Caki2 (cell line): Measurements from ENCODE around the gene PRSS22. TPM values are rescaled to one million over a fixed set of nuclear protein-coding genes. Genes with fewer than 3 reads are reported as not detected.

Experiments used
- DNase-seq: peaks from one replicate; pipeline ENCODE4 v3.0.0-alpha.2; 2015; ENCODE audit warnings: low read depth
- in situ Hi-C: cut with HindIII; loops from 2 replicates; pipeline ENCODE4 v1.10.0; 2016; ENCODE audit warnings: low sequenced_read_pairs, low pct_unique_long_range_greater_than_20kb, mixed read lengths
- total RNA-seq: library from RNA; depleted of rRNA; stranded (reverse); fragments of >200 nt; shearing (Covaris generic); gene quantifications from 2 replicates; pipeline ENCODE4 v1.2.3, GENCODE V29; 2014; ENCODE audit warnings: low replicate concordance; rRNA removed

PRSS22 gene
- total RNA-seq, 1 experiment from 2014 or later: not detected

DNA sequence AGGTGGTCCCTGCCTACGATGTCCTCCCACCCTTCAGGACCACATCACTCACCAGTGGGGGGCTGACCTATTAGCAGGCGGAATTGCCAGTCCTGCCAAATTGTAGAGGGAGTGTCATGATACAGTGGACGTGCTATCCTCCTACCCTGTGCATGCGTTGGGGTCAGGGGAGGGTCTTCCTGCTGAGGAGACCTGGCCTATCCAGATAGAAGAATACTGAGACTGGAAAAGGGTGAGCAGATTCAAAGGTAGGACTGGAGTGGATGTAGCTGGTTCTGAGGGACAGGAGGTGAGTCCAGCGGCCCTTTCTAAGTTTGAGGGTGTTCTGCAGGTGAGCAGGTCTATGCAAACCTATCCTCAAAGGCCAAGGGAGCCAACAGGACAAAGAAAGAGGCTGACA is 51.7 kb downstream of the PRSS22 start:
- in situ Hi-C loops: no loop called here

DNA sequence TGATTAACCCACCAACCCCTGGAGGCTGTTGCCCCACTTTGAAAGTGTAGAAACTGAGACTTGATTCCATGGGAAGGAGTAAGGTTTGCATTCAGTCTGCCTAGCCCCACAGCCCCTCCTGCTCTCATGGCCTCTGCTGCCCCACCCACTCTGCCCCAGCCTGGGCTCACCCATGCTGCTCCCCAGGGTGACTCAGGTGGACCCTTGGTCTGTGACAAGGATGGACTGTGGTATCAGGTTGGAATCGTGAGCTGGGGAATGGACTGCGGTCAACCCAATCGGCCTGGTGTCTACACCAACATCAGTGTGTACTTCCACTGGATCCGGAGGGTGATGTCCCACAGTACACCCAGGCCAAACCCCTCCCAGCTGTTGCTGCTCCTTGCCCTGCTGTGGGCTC is 53.2 kb downstream of the PRSS22 start:
- DNase-seq: no peak
- in situ Hi-C loops: no loop called here

More for the DNA sequence above, 51.7 kb downstream of the PRSS22 start:
- no peak for DNase-seq

DNA sequence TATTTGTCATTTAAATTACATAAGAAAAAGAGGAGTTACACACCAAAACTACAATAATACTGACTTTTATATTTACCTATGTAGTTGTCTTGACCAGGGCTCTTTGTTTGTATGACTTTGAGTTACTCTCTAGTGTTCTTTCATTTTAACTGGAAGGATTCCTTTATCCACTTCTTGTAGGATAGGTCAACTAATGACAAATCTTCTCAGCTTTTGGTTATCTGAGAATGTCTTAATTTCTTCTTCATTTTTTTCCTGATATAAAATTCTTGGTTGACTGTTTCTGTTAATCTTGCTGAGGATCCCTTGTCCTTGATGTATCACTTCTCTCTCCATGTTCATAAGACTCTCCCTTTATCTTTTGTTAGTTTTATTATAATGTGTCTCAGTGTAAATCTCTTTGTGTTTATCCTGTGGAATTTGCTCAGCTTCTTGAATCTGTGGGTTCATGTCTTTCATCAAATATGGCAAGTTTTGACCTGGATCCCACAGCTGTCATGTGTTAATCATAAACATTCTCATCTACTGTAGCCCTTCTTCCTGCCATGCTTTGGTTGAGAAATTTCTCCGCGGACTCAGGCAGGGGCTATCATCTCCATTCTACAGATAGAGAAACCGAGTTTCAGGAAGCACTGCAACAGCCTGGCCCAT is 54.3 kb downstream of the PRSS22 start:
- DNase-seq: no peak
- in situ Hi-C loops: no loop called here

Other genes starting within 250 kb of the PRSS22 start
- 67.5 and 85.6 TPM in 2 replicates for gene KCTD5, start 175.6 kb downstream of the PRSS22 start, total RNA-seq
- 1.1 TPM in 1 of 2 replicates, not detected in the other for gene PRSS27, start 137.9 kb downstream of the PRSS22 start, total RNA-seq
- 15.3 and 31.2 TPM in 2 replicates for gene SRRM2, start 105.5 kb downstream of the PRSS22 start, total RNA-seq
- gene ELOB, start 80.9 kb downstream of the PRSS22 start, total RNA-seq: 473 and 526 TPM in 2 replicates
- gene PRSS33, start 70.6 kb downstream of the PRSS22 start, total RNA-seq: not detected in 2 replicates
- not detected in 2 replicates for gene PRSS41, start 59.7 kb downstream of the PRSS22 start, total RNA-seq
- gene PRSS21, start 40.9 kb downstream of the PRSS22 start, total RNA-seq: not detected in 2 replicates
- 0.93 TPM in 1 of 2 replicates, not detected in the other for gene ZG16B, start 27.9 kb downstream of the PRSS22 start, total RNA-seq
- gene FLYWCH2, start 25.0 kb upstream of the PRSS22 start, total RNA-seq: 121 and 161 TPM in 2 replicates
- 133 and 149 TPM in 2 replicates for gene FLYWCH1, start 53.8 kb upstream of the PRSS22 start, total RNA-seq
- 18.2 and 32.8 TPM in 2 replicates for gene KREMEN2, start 106.1 kb upstream of the PRSS22 start, total RNA-seq
- gene PAQR4, start 111.2 kb upstream of the PRSS22 start, total RNA-seq: 60.8 and 77.4 TPM in 2 replicates
- gene PKMYT1, start 122.3 kb upstream of the PRSS22 start, total RNA-seq: 25.5 and 39.1 TPM in 2 replicates
- 0.07 TPM in 1 of 2 replicates, not detected in the other for gene CLDN9, start 154.8 kb upstream of the PRSS22 start, total RNA-seq
- gene CLDN6, start 160.0 kb upstream of the PRSS22 start, total RNA-seq: not detected in 2 replicates
- 975 and 1,222 TPM in 2 replicates for gene TNFRSF12A, start 162.2 kb upstream of the PRSS22 start, total RNA-seq
- gene HCFC1R1, start 165.8 kb upstream of the PRSS22 start, total RNA-seq: 461 and 685 TPM in 2 replicates
- gene THOC6, start 165.9 kb upstream of the PRSS22 start, total RNA-seq: 247 and 252 TPM in 2 replicates
- not detected in 2 replicates for gene BICDL2, start 178.8 kb upstream of the PRSS22 start, total RNA-seq
- gene MMP25, start 188.4 kb upstream of the PRSS22 start, total RNA-seq: not detected in 2 replicates
- gene IL32, start 207.5 kb upstream of the PRSS22 start, total RNA-seq: 171 and 219 TPM in 2 replicates
- gene ZSCAN10, start 241.1 kb upstream of the PRSS22 start, total RNA-seq: not detected in 2 replicates